GM18520 (cell line): Measurements from ENCODE around the gene NFYA.

ENCODE experiments used
- ATAC-seq: cut with Tn5 transposase; IDR thresholded peaks from one replicate; pipeline ENCODE4 v1.9.1; 2021; ENCODE audit not compliant: unreplicated experiment

The NFYA gene

DNA sequence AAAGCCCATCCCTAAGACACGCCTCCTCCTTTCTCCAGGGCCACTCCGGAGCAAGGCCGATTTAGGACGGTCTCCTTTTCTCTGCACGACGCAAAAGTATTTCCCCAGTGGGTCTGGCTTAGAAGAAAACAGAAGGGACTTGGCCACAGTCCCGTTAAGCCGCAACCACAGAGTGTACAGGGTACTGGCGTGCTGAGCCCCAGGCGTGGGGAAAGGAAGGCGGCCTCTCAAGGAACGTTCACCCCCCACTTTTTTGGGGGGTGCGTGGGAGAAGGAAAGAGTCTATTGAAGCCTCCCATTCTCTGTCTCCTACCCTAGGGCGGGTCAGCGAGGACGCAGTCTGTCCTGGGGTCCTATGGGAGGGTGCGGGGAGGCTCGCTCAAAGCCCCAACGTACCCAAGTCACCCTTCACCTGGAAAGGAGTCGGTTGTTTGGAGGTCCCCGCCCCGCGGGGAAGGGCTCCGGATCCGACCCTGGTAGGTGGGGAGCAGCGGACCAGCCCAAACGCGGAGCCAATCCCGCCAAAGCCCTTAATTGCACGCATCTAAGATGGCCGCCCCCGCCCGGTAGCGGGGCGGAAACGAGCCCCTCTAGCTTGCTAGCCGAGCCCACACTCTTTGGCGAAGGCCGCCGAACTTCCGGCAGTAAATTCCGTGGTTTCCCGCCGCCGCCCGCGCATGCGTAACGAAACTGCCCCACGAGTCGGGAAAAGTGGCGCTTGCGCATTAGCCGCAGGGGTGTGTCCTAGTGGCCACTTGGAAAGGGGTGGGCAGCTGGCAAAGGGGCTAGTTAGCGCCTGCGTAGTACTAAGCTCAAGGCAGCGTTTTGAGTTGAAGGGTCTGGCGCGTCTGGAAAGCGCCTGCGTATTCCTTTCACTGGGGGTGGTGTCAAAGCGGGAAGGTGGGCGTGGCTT is 595 bp upstream of the NFYA start, which contains the start of gene OARD1:
TSS of gene OARD1 (minus strand) at position 434 of the 913 bp plus-strand sequence. CDS start 722 bp downstream, outside the sequence.
- ATAC-seq = peak; percentile 44

DNA sequence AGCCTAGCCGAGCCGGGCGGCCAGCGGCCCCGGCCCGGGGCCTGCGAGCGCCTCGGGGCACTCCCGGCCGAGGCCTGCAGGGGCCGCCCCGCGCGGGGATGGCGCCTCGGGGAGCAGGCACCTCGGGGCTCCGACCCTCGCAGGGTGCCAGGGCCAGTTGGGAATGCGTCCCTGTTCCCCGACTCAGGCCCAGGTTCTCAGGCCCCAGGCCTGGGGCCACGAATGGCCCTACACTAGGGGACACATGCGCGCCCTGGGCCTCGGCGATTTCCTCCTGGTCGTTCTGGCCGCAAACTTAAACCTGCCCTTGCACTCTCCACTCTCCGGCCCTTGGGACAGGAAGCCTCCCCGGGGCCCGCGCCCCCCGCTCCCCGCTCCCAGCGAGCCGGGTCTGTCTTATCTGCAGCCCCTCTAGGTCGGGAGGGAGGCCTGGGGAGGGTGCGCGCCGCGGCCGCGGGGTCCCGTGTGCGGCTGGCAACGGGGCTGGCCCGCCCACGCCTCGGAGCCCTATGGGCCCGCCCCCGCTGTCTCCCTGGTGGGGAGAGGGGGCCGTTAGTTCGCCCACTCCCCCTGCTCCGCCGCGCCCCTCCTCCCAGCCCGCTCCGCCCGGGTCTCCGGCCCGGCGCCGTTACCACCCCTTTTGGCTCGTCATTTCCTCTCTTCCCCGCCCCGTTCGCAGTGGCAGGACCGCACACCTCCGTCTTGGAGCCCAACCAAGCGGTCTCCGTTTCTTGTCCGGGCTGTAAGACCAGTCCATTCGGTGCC is 611 bp downstream of the NFYA start:
- ATAC-seq = no peak

DNA sequence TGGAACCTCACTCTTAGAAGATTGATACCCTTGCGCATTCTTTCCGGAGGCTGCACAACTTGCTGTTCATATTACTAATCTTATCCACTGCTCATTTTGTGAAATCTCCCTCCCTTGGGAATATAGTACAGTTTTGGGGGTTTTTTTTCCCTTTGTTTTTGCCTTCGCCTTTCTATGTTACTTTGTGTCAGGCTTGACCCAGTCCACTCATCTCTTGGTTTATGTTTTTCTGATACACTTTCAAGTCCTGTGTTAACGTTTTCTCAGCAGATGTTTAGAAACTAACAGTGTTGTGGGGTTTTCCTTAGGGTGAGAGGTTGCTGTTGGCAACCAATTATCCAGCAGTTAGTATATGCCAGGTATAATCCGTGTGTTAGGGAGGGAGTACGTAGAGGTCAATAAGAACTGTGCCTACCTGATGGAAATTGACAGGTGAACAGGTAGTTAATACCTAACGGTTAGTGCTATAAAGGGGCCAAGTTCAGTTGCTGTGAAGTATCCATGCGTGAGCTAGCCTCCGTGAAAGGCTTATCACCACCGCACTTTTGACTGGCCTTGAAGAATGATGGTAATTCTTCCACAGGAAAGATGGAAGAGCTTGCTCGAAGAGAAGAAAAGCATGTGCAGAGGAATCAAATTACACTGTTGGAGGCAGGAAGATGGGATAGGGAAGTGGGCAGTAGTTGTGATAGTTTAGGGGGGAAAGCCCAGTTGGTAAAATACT is 1.4 kb downstream of the NFYA start:
- no peak for ATAC-seq

DNA sequence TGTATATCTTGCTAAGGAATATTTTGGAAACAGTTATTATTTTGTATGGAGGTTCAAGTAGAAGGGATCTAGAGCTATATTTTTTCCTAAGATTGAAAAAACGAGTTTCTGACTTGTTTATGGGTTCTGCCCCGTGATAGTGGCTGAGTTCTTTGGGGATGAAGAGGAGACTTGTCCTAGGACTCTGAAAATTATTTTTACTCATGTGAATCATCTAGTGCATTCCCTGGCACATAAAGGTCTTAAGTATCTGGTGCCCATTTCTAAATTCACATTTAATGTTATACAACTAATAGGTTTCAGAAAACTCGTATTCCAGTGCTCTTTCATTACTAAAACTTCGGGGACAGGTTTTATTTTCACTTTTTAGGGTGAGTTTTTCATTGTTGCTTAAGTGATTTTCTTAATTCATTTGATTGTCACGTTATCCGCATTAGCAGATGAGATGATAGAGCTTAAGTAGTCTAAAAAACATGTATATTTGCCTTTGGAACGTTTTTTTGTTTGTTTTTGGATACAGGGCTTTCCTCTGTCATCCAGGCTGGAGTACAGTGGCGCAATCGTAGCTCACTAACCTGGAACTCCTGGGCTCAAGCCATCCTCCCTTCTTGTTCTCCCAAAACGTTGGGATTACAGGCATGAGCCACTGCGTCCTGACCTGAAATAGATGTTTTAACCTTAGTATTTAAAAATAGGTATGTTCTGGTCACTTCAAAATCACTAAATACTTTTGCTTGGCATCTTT is 2.1 kb downstream of the NFYA start:
- no peak for ATAC-seq

DNA sequence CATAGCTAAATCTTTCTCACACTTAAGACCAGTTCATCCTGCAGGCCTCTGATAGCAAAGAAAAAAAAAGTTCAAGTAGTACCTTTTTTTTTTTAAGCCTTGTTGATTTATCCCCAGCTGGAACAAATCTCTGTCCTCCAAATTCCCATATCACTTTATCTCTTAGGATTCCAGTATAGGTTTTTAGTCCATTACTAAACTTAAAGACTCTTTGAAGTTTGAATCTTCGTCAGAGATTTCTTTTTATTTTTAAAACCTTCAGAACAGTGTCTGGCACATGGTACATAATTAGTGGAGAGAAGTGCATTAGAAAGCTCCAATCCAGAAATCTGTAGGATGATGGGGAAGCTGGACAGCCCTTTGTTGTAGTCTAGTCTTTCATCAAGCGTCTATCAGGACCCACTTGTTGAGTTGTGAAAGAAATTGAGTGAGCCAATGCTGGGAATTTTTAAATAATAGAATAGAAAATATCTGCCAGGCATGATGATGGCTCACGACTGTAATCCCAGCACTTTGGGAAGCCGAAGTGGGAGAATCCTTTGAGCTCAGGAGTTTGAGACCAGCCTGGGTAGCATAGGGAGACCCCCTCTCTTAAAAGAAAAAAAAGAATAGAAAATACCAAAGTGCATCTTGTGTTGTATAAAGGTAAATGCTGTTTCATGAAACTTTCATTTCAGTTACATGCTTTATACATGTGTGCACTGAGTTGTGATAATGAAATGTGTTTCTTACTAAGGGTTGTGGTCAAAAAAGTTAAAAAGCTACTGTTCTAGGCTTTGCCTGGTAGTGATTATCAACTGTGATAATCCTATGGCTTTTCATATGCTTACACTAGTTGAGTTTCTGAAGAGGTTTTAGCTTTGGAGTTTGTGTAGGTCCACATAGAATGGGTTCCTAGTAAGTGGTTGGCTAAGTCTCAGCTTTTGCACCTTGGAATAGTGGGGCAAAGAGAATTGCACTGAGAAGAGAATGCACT is 3.2 kb downstream of the NFYA start:
- ATAC-seq = no peak

DNA sequence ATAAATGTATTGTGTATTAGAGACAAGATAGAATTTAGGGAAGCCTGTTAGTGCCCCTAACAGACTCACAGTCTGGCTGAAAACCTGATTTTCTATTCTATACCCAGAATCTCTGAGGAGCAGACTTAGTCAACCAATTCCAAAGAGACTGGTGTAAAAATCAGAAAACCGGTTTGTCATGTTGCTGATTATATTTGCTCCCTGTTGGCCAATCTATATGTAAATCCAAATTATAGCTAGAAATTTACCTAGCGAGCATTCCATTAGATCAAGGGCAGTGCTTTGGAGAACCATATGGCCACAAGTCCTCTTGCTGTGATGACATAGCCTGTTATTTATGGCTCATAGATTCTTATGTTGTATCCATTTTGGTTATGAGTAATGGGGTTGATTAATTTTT is 4.8 kb downstream of the NFYA start:
- ATAC-seq = no peak

DNA sequence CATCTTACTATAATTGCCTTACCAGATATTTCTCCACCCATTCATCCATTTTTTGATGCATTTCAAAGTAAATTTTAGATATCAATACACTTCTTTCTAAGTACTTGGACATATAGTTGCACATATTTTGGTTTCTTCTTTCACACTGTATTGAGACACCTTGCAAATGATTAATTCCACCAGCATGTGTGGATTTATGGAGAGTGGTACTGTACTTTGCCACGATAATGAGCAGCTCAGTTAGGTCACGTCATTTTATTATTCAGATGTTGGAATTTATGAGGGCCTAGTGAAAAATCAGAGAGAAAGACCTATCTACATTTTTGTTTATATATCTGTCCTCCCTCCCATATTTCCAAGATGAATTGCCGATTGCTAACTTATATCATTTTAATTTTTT is 5.3 kb downstream of the NFYA start:
- no peak for ATAC-seq

DNA sequence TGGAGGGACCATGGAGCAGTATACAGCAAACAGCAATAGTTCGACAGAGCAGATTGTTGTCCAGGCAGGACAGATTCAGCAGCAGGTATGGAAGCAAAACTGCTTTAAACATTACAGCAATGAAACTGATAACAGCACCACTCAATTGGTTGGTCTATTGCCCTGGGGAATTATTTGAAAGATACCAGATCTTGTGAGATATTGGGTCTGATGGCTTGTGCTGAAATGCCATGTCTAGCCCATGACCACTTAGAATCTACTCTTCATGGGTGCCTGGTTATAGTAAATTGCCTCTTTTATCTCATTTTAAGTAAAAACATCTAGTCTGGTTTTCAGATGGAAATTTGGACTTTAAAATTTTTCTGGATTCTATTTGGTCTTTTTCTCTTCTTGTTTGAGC is 6.3 kb downstream of the NFYA start:
- no peak for ATAC-seq

DNA sequence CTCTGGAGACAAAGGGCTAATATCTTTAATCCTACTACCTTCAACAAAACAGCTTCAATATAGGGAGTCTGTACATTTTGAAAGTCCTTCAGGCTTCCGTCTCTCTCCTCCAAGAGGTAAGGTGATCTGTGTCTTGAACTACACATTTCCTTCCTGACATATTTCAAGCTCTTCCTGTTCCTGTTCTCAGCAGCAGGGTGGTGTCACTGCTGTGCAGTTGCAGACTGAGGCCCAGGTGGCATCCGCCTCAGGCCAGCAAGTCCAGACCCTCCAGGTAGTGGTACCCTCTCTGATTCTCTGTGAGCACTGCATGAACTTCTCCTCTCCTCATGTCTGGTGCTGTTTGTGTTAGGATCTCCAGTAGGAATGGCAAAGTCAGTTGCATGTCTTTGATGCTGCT is 7.8 kb downstream of the NFYA start:
- no peak for ATAC-seq

DNA sequence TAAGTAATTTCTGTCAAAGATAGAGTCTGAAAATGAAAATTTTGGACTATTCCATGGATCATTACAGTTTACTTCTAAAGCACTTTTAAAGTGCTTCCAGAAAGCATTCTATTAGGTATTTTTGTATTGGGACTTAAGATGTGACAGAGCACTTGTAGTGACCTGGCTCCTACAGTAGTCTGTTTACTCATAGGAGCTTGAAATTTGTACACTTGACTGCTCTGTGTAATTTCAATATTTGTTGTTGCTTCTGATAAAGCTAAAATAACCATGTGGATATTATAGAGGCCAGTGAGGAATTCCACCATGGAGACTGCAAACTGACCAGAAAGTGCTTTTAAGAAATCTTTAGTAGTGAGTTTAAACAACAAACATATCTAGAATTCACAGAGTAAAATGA is 10.3 kb downstream of the NFYA start:
- no peak for ATAC-seq

DNA sequence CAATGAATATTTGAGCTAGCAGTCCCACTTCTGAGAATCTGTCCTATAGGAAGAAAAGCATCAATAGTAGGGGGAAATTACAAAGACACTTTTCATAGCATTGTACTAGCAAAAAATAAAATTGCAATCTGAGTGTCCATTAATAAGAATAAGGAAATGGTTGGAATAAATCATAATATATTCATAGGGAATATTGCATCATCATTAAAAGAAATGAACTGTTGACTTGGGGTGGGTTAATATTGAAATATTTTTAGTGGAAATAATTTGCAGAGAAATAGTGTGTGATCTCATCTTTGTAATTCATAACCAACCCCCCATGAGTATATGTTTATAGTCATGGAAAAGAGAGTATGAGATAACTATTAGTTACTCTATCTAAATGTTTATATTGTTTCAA is 12.4 kb downstream of the NFYA start:
- ATAC-seq = no peak

DNA sequence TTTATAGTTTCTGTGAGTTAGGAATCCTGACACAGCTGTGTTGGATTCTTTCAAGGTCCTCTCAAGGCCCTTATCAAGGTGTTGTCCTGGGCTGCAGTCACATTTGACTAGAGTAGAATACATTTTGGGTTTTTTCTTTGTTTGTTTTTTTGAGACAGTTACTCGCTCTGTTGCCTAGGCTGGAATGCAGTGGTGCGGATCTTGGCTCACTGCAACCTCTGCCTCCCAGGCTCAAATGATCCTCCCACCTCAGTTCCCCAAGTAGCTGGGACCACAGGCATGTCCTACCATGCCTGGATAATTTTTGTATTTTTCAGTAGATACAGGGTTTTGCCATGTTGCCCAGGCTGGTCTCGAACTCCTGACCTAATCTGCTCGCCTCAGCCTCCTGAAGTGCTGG is 15.7 kb downstream of the NFYA start:
- no peak for ATAC-seq

DNA sequence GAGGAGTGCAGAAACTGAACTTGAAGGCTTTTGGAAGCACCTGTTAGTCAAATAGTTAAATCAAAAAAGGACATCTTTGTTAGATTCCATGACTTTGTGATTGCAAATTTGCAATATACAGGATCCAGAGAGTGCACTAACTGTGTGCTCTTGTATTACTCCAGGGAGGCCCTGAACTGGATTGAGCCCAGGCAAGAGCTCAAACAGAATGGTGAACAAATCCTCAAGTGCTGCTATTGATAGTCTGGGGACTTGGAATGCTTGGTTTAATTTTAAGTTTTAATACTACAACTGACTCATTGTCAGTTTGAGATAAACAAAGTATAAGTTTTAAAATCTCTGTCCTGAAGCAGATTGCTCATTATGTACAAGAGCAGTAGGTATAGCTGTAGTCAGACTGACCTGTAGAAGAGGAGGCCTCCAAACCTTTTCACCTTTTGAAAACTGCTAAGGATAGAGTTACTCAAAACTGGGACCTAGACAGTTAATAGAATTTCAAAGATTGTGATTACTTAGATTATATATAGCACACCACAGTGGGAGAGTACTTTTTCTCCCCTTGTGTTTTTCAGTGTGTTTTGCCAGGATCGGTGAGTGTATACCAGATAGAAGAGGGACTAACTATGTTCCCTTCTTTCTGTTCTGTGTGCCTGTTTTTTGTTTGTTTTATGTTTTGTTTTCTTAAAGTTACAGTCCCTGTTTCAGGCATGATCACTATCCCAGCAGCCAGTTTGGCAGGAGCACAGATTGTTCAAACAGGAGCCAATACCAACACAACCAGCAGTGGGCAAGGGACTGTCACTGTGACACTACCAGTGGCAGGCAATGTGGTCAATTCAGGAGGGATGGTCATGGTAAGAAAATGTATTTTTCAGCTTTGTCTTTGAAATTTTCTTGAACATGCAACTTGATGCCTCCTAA is 18.3 kb downstream of the NFYA start:
- no peak for ATAC-seq

DNA sequence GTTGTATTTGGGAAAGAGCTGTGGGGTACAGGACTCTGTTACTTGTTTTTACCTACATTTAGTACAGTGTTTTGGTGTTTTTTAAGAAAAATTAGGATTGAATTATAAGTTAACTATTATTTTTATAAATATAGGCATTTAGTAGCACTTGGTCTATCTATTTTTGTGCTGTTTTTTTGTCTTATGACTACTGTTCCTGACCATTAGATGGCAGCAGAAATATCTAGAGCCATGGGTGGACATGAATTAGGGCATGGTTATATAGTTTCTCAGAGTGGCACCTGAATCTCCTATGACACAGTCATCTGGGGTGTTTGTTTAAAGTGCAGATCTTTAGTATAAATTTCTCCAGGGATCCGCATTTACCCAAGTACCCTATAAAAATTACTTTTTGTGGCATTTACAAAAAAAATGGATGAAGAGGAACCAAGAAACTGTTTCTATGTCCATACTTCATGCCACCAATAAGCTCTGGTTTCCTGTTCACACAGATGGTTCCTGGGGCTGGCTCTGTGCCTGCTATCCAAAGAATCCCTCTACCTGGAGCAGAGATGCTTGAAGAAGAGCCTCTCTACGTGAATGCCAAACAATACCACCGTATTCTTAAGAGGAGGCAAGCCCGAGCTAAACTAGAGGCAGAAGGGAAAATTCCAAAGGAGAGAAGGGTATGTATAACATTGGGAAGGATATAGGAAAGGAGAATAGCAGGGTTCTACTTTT is 19.8 kb downstream of the NFYA start:
- ATAC-seq = no peak

DNA sequence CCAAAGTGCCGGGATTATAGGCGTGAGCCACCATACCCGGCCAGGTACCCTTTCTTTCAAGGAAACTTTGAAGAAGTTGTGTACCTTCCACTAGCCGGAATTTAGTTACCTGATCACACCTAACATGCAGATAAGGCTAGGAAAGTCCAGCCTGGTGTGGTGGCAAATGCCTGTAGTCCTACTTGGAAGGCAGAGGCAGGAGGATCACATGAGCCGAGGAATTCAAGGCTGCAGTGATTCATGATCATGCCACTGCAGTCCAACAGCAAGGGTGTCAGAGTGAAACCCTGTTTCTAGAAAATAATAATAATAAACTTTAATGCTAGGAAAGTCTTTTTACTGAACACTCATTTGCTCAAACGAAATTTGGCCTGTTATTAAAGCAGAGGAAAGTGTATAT is 21.0 kb downstream of the NFYA start:
- no peak for ATAC-seq

DNA sequence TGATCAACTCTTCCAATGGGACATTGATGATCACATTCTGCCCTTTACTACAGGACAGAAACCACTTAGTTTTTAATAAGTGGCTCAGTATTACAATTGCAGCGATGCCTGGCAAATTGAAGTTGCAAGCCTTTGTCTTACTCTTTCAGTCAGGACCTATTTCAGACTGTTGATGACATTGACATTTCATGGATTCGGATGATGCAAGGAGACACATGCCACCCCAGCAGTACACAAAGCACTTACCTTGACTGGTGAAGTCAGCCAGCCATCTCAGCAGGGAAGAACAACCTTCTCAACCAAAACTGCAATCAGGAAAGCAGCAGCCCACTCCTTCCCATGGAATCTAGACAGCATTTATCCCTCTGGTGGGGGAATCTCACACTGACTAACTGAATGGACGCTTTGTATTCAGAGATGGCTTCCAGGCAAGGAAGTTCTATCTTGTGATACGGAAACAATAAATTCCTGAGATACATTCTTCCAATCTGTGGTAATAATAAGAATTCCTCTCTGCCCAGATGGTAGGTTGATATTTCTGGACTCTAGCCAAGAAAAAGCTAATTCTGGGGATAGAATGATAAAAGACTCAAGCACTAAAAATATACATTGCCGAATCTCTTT is 24.8 kb downstream of the NFYA start:
- no peak for ATAC-seq

DNA sequence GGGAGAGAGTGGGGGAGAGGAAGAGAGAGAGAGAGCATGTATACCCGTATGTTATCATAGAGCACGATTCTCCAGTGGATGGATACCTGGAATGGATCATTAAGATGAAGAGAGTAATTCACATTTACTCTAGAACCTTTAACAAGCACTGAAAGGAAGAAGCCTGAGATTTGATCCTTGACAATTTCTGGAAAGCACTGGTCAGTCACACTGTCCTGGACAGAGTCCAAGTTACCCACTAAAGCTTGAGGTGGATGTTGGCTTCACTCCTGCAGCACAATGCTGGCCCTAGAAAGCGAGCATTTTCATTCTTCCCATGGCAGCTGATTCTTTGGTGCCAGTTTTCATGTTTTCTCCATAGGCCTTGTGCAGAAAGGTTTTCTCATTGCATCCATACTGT is 25.6 kb downstream of the NFYA start:
- ATAC-seq = no peak
